SK-MEL-5 (cell line): ENCODE data around the gene AOPEP. TPM values are rescaled to one million over a fixed set of nuclear protein-coding genes. Genes with fewer than 3 reads are reported as not detected.

Experiments
- DNase-seq: peaks from one replicate; pipeline ENCODE4 v3.0.0-alpha.2; 2016; ENCODE audit warnings: low read depth, low spot score
- in situ Hi-C: cut with HindIII; loops from 2 replicates; pipeline ENCODE4 v1.10.0; 2016; ENCODE audit warnings: low sequenced_read_pairs, high pct_unique_total_duplicates, low pct_unique_long_range_greater_than_20kb
- total RNA-seq: library from RNA; depleted of rRNA; stranded (reverse); fragments of >200 nt; shearing (Covaris generic); gene quantifications from 2 replicates; pipeline ENCODE4 v1.2.3, GENCODE V29; 2014

AOPEP gene
- total RNA-seq, 1 experiment from 2014 or later, result 20.8 TPM

- in situ Hi-C loops, result no loop called here
- no peak for DNase-seq
Measured at GRCh38 chr9:95095641-95096355, 369.3 kb downstream of the AOPEP start.

GRCh38 chr9:95096381-95096780 is 369.9 kb downstream of the AOPEP start:
- in situ Hi-C loops, result no loop called here
- DNase-seq, result no peak

- in situ Hi-C loops, result no loop called here
- DNase-seq, result no peak
Measured at GRCh38 chr9:95096807-95097206, 370.3 kb downstream of the AOPEP start.

- in situ Hi-C loops, result no loop called here
- no peak for DNase-seq
Measured at GRCh38 chr9:95097279-95097678, 370.8 kb downstream of the AOPEP start.

- in situ Hi-C loops, result no loop called here
- DNase-seq, result no peak
Measured at GRCh38 chr9:95098391-95098921, 372.0 kb downstream of the AOPEP start.

- in situ Hi-C loops, result no loop called here
- no peak for DNase-seq
Measured at GRCh38 chr9:95099321-95100070, 373.0 kb downstream of the AOPEP start.

GRCh38 chr9:95100071-95100627 is 373.6 kb downstream of the AOPEP start:
- in situ Hi-C loops, result no loop called here
- no peak for DNase-seq

- in situ Hi-C loops, result no loop called here
- DNase-seq, result no peak
Measured at GRCh38 chr9:95101326-95101725, 374.8 kb downstream of the AOPEP start.

GRCh38 chr9:95102001-95102433 is 375.5 kb downstream of the AOPEP start:
- no peak for DNase-seq
- in situ Hi-C loops, result no loop called here

- in situ Hi-C loops, result no loop called here
Measured at GRCh38 chr9:95102572-95102971, 376.1 kb downstream of the AOPEP start.

GRCh38 chr9:95103281-95103771 is 376.8 kb downstream of the AOPEP start:
- in situ Hi-C loops, result no loop called here
- DNase-seq, result peak; percentile 72

More at GRCh38 chr9:95102572-95102971, 376.1 kb downstream of the AOPEP start:
- no peak for DNase-seq

- no peak for DNase-seq
- in situ Hi-C loops, result no loop called here
Measured at GRCh38 chr9:95103871-95104580, 377.5 kb downstream of the AOPEP start.

GRCh38 chr9:95104581-95104960 is 378.1 kb downstream of the AOPEP start:
- in situ Hi-C loops, result no loop called here
- no peak for DNase-seq

- in situ Hi-C loops, result no loop called here
- no peak for DNase-seq
Measured at GRCh38 chr9:95104980-95105379, 378.5 kb downstream of the AOPEP start.

- in situ Hi-C loops, result no loop called here
- DNase-seq, result no peak
Measured at GRCh38 chr9:95105519-95106287, 379.2 kb downstream of the AOPEP start.

- in situ Hi-C loops, result no loop called here
- DNase-seq, result peak; percentile 91
Measured at GRCh38 chr9:95107001-95107749, 380.7 kb downstream of the AOPEP start.
